Type B pancreatic cell (in vitro differentiated cells): Measurements from ENCODE around the gene FOXRED2. TPM values are rescaled to one million over a fixed set of nuclear protein-coding genes. Genes with fewer than 3 reads are reported as not detected.

ENCODE experiments used
- DNase-seq: peaks from one replicate; pipeline ENCODE4 v3.0.0; 2021; ENCODE audit warnings: mixed read lengths; ENCODE audit not compliant: unreplicated experiment; ENCODE audit errors: extremely low spot score
- H3K27ac Mint-ChIP-seq: 2 replicates; pipeline ENCODE4 v1.8.0; 2021; ENCODE audit warnings: mild to moderate bottlenecking, mixed read lengths
- H3K27me3 Mint-ChIP-seq: 2 replicates; pipeline ENCODE4 v1.8.0; 2021; ENCODE audit warnings: mixed read lengths
- H3K36me3 Mint-ChIP-seq: 2 replicates; pipeline ENCODE4 v1.8.0; 2021; ENCODE audit warnings: mixed read lengths
- H3K4me1 Mint-ChIP-seq: one replicate; pipeline ENCODE4 v1.8.0; 2021; ENCODE audit warnings: mixed read lengths; ENCODE audit not compliant: unreplicated experiment
- H3K4me3 Mint-ChIP-seq: 2 replicates; pipeline ENCODE4 v1.8.0; 2021; ENCODE audit warnings: mild to moderate bottlenecking, mixed read lengths
- H3K9me3 Mint-ChIP-seq: 2 replicates; pipeline ENCODE4 v1.8.0; 2021; ENCODE audit warnings: mixed read lengths
- total RNA-seq: library from RNA; stranded (reverse); gene quantifications from 2 replicates; pipeline ENCODE4 v1.2.1, GENCODE V29; 2021; ENCODE audit warnings: low replicate concordance
- TF ChIP-seq, protein P1 (sequence below): fragments of 200-600 bp; sonication (generic); conservative IDR thresholded peaks from 2 replicates; pipeline ENCODE4 v1.5.0; 2021; ENCODE audit warnings: antibody characterized with exemption, mild to moderate bottlenecking

Gene FOXRED2
- total RNA-seq, 1 donor from 2014 or later = 38.8 TPM

DNA sequence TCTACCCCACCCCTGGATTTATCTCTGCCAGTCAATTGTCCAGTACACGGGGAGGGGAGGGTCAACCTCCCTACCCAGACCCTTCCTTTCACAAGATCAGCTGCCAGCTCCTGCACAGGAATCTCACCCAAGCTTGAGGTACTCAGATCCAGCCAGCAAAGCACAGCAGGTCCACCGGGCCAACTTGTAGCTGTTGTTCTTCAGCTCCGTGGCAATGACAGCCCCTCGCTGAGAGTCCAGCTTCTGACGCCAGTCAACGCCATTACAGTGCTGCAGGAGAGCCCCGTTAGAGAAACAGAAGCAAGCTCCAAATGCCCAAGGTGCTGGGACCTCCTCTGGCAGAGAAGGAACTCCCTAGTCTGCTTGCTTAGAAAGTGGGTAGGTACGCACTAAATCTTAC lies 5.5 kb upstream of the FOXRED2 start:
- peaks cover 54% of the 10 kb centered on the region for H3K36me3 Mint-ChIP-seq
- peak overlapping the region; percentile 4 for H3K27ac Mint-ChIP-seq
- peaks cover 7% of the 10 kb centered on the region for H3K4me1 Mint-ChIP-seq
- no peak overlapping the region for H3K4me3 Mint-ChIP-seq
- no peaks in the 10 kb centered on the region for H3K9me3 Mint-ChIP-seq
- H3K27me3 Mint-ChIP-seq = no peaks in the 10 kb centered on the region
- no peak for DNase-seq
- TF ChIP-seq, protein P1, sequence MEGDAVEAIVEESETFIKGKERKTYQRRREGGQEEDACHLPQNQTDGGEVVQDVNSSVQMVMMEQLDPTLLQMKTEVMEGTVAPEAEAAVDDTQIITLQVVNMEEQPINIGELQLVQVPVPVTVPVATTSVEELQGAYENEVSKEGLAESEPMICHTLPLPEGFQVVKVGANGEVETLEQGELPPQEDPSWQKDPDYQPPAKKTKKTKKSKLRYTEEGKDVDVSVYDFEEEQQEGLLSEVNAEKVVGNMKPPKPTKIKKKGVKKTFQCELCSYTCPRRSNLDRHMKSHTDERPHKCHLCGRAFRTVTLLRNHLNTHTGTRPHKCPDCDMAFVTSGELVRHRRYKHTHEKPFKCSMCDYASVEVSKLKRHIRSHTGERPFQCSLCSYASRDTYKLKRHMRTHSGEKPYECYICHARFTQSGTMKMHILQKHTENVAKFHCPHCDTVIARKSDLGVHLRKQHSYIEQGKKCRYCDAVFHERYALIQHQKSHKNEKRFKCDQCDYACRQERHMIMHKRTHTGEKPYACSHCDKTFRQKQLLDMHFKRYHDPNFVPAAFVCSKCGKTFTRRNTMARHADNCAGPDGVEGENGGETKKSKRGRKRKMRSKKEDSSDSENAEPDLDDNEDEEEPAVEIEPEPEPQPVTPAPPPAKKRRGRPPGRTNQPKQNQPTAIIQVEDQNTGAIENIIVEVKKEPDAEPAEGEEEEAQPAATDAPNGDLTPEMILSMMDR = no peak

DNA sequence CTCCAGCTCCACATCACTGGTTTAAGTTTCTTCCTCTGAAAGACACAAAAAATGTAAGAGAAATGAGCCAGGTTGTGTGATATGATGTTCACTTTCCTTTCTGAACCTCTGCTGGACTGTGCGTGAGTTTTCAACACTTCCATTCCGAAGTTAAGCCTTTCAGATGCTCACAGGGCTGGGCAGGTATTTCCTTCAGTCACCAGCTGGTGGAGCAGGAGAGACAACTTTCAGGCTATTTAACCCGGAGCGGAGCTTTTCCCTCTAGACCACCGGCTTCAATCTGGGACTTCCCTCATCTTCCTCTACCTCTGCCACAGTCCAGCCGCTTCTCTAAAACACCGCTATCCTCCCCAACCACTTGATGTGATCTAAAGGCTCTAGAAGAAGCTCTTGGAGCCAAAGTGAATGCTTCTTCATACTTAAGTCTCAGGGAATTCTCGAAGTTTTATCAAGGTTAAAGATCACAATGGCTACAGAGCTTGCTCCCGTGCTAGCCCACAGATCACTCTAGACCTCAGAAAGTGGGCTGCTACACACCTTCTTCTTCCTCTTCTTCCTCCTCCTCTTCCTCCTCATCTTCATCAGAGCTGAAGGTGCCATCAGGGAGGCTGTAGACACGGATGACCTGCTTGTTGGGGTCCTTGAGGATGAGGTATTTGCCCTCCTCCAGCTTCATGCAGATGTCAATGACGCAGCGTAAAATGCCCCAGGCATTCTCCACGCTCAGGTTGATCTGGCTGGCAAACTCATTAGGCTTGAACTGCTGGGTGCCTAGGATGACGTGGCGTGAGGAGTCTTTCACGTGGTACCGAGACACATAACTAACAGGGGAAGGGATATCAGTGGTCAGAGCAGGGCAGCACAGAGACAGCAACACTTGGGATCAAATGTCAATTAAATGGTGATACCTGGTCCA lies 4.4 kb upstream of the FOXRED2 start:
- H3K4me1 Mint-ChIP-seq = peaks cover 9% of the 10 kb centered on the region
- TF ChIP-seq, protein P1 = peak; percentile 75
- peaks cover 46% of the 10 kb centered on the region for H3K36me3 Mint-ChIP-seq
- no peaks in the 10 kb centered on the region for H3K27me3 Mint-ChIP-seq
- H3K4me3 Mint-ChIP-seq = peak overlapping the region; percentile 21
- H3K9me3 Mint-ChIP-seq = no peaks in the 10 kb centered on the region
- H3K27ac Mint-ChIP-seq = peak overlapping the region; percentile 94
- DNase-seq = no peak

DNA sequence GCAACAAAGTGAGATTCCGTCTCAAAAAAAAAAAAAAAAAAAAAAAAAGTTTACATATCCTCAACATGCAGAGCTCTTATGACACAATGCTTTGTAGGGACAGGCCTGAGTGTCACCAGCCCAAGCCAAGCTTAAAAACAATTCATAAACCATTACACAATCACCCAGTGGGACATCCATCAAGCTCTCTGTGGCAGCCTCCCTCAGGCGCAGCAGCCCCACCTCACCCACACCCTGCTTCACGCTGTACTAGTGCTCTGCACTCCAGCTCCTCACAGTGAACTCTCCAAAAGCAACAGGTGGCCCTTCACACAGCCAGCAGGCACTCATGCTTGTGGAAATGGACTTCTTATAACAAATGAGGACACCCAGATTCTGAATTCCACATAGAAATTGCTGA lies 3.5 kb upstream of the FOXRED2 start:
- Mint-ChIP-seq H3K36me3 (peaks cover 38% of the 10 kb centered on the region), H3K4me1 (peaks cover 9% of the 10 kb centered on the region), H3K9me3 (no peaks in the 10 kb centered on the region), H3K27ac (peak overlapping the region; percentile 94), H3K4me3 (peak overlapping the region; percentile 61), H3K27me3 (no peaks in the 10 kb centered on the region)
- TF ChIP-seq, protein P1 = no peak
- no peak for DNase-seq

DNA sequence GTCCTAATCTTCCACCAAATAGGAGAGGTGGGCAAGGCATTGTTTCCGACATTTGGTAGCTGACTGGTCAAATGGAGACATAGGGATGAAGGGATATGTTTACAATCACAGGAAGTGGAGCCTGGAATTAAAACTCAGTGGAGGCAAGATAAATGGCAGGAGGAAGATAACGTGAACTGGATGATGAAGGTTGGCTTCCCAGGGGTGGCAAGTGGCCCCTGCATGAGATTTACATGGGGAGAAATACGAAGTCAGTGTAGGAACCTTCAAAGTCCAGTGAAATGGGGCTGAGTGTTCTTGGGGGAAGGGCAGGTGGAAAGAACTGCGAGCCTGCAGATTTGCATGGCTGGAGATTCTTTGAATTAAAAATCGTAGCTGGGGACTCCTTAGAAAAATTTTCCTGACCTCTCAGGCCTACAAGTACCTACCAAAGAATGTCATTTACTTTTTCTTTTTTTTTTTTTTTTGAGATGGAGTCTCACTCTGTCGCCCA lies 724 bp upstream of the FOXRED2 start:
- peaks cover 22% of the 10 kb centered on the region for H3K36me3 Mint-ChIP-seq
- H3K27me3 Mint-ChIP-seq = no peaks in the 10 kb centered on the region
- peak overlapping the region; percentile 79 for H3K4me3 Mint-ChIP-seq
- TF ChIP-seq, protein P1 = no peak
- H3K4me1 Mint-ChIP-seq = peaks cover 15% of the 10 kb centered on the region
- no peak for DNase-seq
- peak overlapping the region; percentile 38 for H3K27ac Mint-ChIP-seq
- no peaks in the 10 kb centered on the region for H3K9me3 Mint-ChIP-seq

DNA sequence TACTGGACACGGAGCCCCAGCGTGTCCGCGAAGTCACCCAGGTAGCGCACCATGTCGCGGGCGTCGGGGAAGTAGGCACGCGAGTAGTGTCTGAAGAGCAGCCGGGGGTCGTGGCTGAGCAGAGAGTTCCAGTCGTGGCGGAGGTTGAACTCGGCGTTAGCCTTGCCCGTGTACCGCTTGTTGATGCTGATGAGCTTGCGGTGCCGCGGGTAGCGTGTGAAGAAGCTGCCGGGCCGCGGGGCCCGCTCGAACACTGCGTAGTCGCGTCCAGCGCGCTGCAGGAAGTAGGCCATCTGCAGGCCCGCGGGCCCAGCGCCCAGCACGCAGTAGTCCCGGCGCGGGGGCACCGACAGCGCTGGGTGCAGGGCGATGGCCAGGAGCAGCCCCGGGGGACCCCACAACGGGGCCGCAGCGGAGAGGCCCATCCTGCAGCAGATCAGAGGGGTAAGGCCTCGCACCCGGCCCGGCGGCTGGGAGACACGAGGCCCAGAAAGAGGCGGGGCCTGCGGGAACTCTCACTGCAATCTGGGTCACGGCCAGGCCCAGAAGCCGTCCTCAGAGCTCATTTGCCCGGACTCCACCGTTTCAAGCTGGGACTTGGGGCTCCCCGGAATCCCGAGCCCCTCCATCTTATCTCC lies 723 bp downstream of the FOXRED2 start:
- no peak for DNase-seq
- TF ChIP-seq, protein P1 = no peak
- Mint-ChIP-seq H3K4me1 (peaks cover 14% of the 10 kb centered on the region), H3K36me3 (peaks cover 17% of the 10 kb centered on the region), H3K9me3 (no peaks in the 10 kb centered on the region), H3K4me3 (peak overlapping the region; percentile 77), H3K27me3 (no peaks in the 10 kb centered on the region), H3K27ac (no peak overlapping the region)
